CD14-positive monocyte (primary cell): ENCODE measurements around the gene ACSL1. TPM values are rescaled to one million over a fixed set of nuclear protein-coding genes. Genes with fewer than 3 reads are reported as not detected.

Experiments
- DNase-seq, 3 donors: peaks; one replicate each; pipeline ENCODE4 v3.0.0-alpha.2; 2011 to 2022
- H2AFZ ChIP-seq: 2 replicates; pipeline ENCODE4 v1.6.0; 2012; ENCODE audit warnings: mild to moderate bottlenecking, low read depth, low read length, inconsistent platforms; ENCODE audit not compliant: insufficient read depth, poor library complexity, severe bottlenecking
- H3K27ac ChIP-seq, 2 donors: 1 replicate in 1 of 2; 2 replicates in 1 of 2; pipeline ENCODE4 v1.5.1; 2012 to 2013; ENCODE audit warnings: low read length in 2 of 2, control low read depth in 1 of 2, inconsistent platforms in 1 of 2, low read depth in 1 of 2, mild to moderate bottlenecking in 1 of 2
- H3K27me3 ChIP-seq, 2 donors: one replicate each; pipeline versions ENCODE4 v1.6.0 to v1.6.1; 2011 to 2013; ENCODE audit warnings: low read length in 2 of 2; ENCODE audit not compliant: control insufficient read depth in 2 of 2, insufficient read depth in 2 of 2
- H3K36me3 ChIP-seq, 2 donors: replicated peaks in 1 of 2; 1 replicate in 1 of 2; 2 replicates in 1 of 2; pipeline versions ENCODE4 v1.5.1 to v1.6.1; 2012 to 2013; ENCODE audit warnings: low read length in 2 of 2, control low read depth in 1 of 2, inconsistent platforms in 1 of 2, mild to moderate bottlenecking in 1 of 2; ENCODE audit not compliant: insufficient read depth in 2 of 2, control insufficient read depth in 1 of 2
- H3K4me1 ChIP-seq, 2 donors: 1 replicate in 1 of 2; 2 replicates in 1 of 2; pipeline versions ENCODE4 v1.5.1 to v1.6.1; 2012 to 2013; ENCODE audit warnings: low read length in 2 of 2, control low read depth in 1 of 2, inconsistent platforms in 1 of 2, mild to moderate bottlenecking in 1 of 2, moderate library complexity in 1 of 2; ENCODE audit not compliant: insufficient read depth in 2 of 2, control insufficient read depth in 1 of 2
- H3K4me2 ChIP-seq: replicated peaks from 2 replicates; pipeline ENCODE3; 2012; ENCODE audit warnings: low read length, moderate library complexity, mild to moderate bottlenecking; ENCODE audit not compliant: poor library complexity, severe bottlenecking; ENCODE audit errors: extremely low read depth
- H3K4me3 ChIP-seq, 3 experiments: fragments of 200-600 bp in 1 of 3; sonication (generic) in 1 of 3; replicated peaks in 1 of 3; 1 replicate in 2 of 3; 2 replicates in 1 of 3; pipeline ENCODE4 v1.5.1; 2011 to 2013; ENCODE audit warnings: low read length in 3 of 3, mild to moderate bottlenecking in 3 of 3, control low read depth in 2 of 3, low read depth in 2 of 3, inconsistent platforms in 1 of 3, moderate library complexity in 1 of 3
- H3K79me2 ChIP-seq: 2 replicates; pipeline ENCODE4 v1.6.0; 2012; ENCODE audit warnings: mild to moderate bottlenecking, control low read depth, inconsistent platforms, low read length, moderate library complexity; ENCODE audit not compliant: insufficient read depth
- H3K9ac ChIP-seq: 2 replicates; pipeline ENCODE4 v1.6.0; 2017; ENCODE audit warnings: low read length, mild to moderate bottlenecking; ENCODE audit not compliant: insufficient read depth, poor library complexity, severe bottlenecking
- H3K9me3 ChIP-seq, 2 donors: replicated peaks in 1 of 2; 1 replicate in 1 of 2; 2 replicates in 1 of 2; pipeline versions ENCODE4 v1.5.1 to v1.6.1; 2012 to 2013; ENCODE audit warnings: low read length in 2 of 2, control low read depth in 1 of 2; ENCODE audit not compliant: control insufficient read depth in 1 of 2, insufficient read depth in 1 of 2
- H4K20me1 ChIP-seq: 2 replicates; pipeline ENCODE4 v1.6.0; 2012; ENCODE audit warnings: mild to moderate bottlenecking, low read length, control low read depth, moderate library complexity; ENCODE audit not compliant: insufficient read depth
- H3K27ac Mint-ChIP-seq, 7 donors: one replicate each; pipeline ENCODE4 v1.8.0; 2020; ENCODE audit warnings: mild to moderate bottlenecking in 7 of 7, mixed read lengths in 7 of 7, moderate library complexity in 6 of 7, inconsistent platforms in 2 of 7
- H3K27me3 Mint-ChIP-seq, 3 donors: one replicate each; pipeline ENCODE4 v1.8.0; 2021 to 2022; ENCODE audit warnings: low read depth in 3 of 3, mild to moderate bottlenecking in 3 of 3, mixed read lengths in 3 of 3, moderate library complexity in 3 of 3, inconsistent platforms in 1 of 3
- H3K36me3 Mint-ChIP-seq, 2 donors: one replicate each; pipeline ENCODE4 v1.8.0; 2020; ENCODE audit warnings: mixed read lengths in 2 of 2, inconsistent platforms in 1 of 2, mild to moderate bottlenecking in 1 of 2
- H3K4me1 Mint-ChIP-seq: one replicate; pipeline ENCODE4 v1.8.0; 2020; ENCODE audit warnings: mild to moderate bottlenecking, mixed read lengths
- H3K4me3 Mint-ChIP-seq, 2 donors: one replicate each; pipeline ENCODE4 v1.8.0; 2020; ENCODE audit warnings: mild to moderate bottlenecking in 2 of 2, mixed read lengths in 2 of 2, moderate library complexity in 1 of 2
- H3K9me3 Mint-ChIP-seq, 7 donors: one replicate each; pipeline ENCODE4 v1.8.0; 2020 to 2022; ENCODE audit warnings: mixed read lengths in 7 of 7, mild to moderate bottlenecking in 6 of 7, moderate library complexity in 6 of 7, inconsistent platforms in 2 of 7
- WGBS: methylation state at CpG from one replicate; pipeline ENCODE4 v1.1.5; 2013; ENCODE audit warnings: missing lambda C conversion rate; ENCODE audit not compliant: insufficient coverage; 5-methylcytosine and 5-hydroxymethylcytosine counted together
- intact Hi-C, 2 donors: fragments of 100-400 bp; cut with micrococcal nuclease; formaldehyde crosslinking; loops; one replicate each; pipeline versions ENCODE4 v1.15.0 to v1.15.1; 2023
- polyA plus RNA-seq, 3 donors: library from polyadenylated mRNA; depleted of rRNA in 1 of 3; unstranded in 2 of 3; stranded (reverse) in 1 of 3; fragments of 300-500 nt in 2 of 3; fragments of >200 nt in 1 of 3; fragmentation: Illumina TruSeq in 2 of 3; gene quantifications; 1 replicate in 2 of 3; 2 replicates in 1 of 3; pipeline ENCODE4 v1.2.3, GENCODE V29; 2012 to 2021
- TF ChIP-seq, protein P1 (sequence below): fragments of 200-600 bp; IDR thresholded peaks from one replicate; pipeline ENCODE4 v1.8.0; 2022; ENCODE audit warnings: antibody characterized with exemption, mild to moderate bottlenecking

The ACSL1 gene
- polyA plus RNA-seq, 3 donors, result 72.4 to 115 (median 115) TPM

GRCh38 chr4:184857441-184858121 is 31.8 kb upstream of the ACSL1 start:
- peaks cover 2 to 5% (median 3%) of the 10 kb centered on the region in 3 donors for H3K27me3 Mint-ChIP-seq
- Histone ChIP-seq H3K4me3 (peak overlapping the region in 1 of 3 experiments; percentile 22), H3K9me3 (no peaks in the 10 kb centered on the region), H3K4me2 (no peak overlapping the region), H4K20me1 (no peaks in the 10 kb centered on the region), H3K4me1 (peaks cover 88 to 95% of the 10 kb centered on the region in 2 donors), H3K36me3 (no peaks in the 10 kb centered on the region), H2AFZ (no peak overlapping the region), H3K79me2 (no peaks in the 10 kb centered on the region), H3K9ac (no peak overlapping the region), H3K27ac (peak overlapping the region; percentile 93 to 97), H3K27me3 (no peaks in the 10 kb centered on the region)
- intact Hi-C loops, result no loop called here
- TF ChIP-seq, protein P1, sequence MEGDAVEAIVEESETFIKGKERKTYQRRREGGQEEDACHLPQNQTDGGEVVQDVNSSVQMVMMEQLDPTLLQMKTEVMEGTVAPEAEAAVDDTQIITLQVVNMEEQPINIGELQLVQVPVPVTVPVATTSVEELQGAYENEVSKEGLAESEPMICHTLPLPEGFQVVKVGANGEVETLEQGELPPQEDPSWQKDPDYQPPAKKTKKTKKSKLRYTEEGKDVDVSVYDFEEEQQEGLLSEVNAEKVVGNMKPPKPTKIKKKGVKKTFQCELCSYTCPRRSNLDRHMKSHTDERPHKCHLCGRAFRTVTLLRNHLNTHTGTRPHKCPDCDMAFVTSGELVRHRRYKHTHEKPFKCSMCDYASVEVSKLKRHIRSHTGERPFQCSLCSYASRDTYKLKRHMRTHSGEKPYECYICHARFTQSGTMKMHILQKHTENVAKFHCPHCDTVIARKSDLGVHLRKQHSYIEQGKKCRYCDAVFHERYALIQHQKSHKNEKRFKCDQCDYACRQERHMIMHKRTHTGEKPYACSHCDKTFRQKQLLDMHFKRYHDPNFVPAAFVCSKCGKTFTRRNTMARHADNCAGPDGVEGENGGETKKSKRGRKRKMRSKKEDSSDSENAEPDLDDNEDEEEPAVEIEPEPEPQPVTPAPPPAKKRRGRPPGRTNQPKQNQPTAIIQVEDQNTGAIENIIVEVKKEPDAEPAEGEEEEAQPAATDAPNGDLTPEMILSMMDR, result no peak
- H3K36me3 Mint-ChIP-seq, result peaks cover 2 to 3% of the 10 kb centered on the region in 2 donors
- no peaks in the 10 kb centered on the region for H3K9me3 Mint-ChIP-seq
- peak; percentile 42 to 63 (median 54) for DNase-seq
- H3K4me3 Mint-ChIP-seq, result no peak overlapping the region
- H3K27ac Mint-ChIP-seq, result no peak overlapping the region
- 42% methylated on average over 6 of the region's 11 CpGs for WGBS
- H3K4me1 Mint-ChIP-seq, result peaks cover 47% of the 10 kb centered on the region

DNA sequence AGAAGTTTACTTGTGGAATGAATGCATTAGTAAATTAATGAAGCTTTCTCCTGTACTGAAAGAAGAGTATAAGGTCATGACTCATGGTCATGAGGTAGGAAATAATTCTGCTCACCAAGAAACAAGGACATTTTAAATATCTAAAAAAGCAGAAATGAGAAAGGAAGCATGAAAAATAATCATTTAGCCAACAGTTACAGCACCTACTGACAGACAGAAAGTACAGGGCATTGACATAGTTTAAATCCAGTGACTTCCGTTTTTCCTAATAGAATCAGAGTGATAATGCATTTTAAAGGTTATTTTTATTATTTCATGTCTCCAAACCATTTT is 30.5 kb upstream of the ACSL1 start:
- TF ChIP-seq, protein P1, result no peak
- H3K4me1 ChIP-seq, result peaks cover 93 to 99% of the 10 kb centered on the region in 2 donors
- H3K4me2 ChIP-seq, result peak overlapping the region; percentile 31
- peaks cover 2 to 5% (median 3%) of the 10 kb centered on the region in 3 donors for H3K27me3 Mint-ChIP-seq
- no peaks in the 10 kb centered on the region for H4K20me1 ChIP-seq
- H3K4me1 Mint-ChIP-seq, result peaks cover 39% of the 10 kb centered on the region
- intact Hi-C loops, result no loop called here
- peak overlapping the region; percentile 93 to 97 for H3K27ac ChIP-seq
- H3K36me3 ChIP-seq, result no peaks in the 10 kb centered on the region
- no peak overlapping the region for H3K27ac Mint-ChIP-seq
- H3K9ac ChIP-seq, result peak overlapping the region; percentile 62
- H3K4me3 Mint-ChIP-seq, result no peak overlapping the region
- H3K9me3 ChIP-seq, result no peaks in the 10 kb centered on the region
- H3K36me3 Mint-ChIP-seq, result peaks cover 2 to 3% of the 10 kb centered on the region in 2 donors
- H3K9me3 Mint-ChIP-seq, result no peaks in the 10 kb centered on the region
- no peaks in the 10 kb centered on the region for H3K79me2 ChIP-seq
- DNase-seq, result peak; percentile 92 to 97 (median 97)
- no CpG with 5 or more reads among the region's 1 CpG for WGBS
- H2AFZ ChIP-seq, result no peak overlapping the region
- H3K27me3 ChIP-seq, result no peaks in the 10 kb centered on the region
- H3K4me3 ChIP-seq, result peak overlapping the region in 1 of 3 experiments; percentile 52
